ENCODE measurements around the gene PON3. TPM values are rescaled to one million over a fixed set of nuclear protein-coding genes. Genes with fewer than 3 reads are reported as not detected.

Gene PON3
- total RNA-seq, 1 donor from 2014 or later: 2.7 TPM

GRCh38 chr7:95342029-95342428 is 54.1 kb downstream of the PON3 start:
- DNase-seq (ENCODE audit: low spot score): no peak

GRCh38 chr7:95340491-95340890 is 55.7 kb downstream of the PON3 start:
- no peak for DNase-seq (ENCODE audit: low spot score)

DNA sequence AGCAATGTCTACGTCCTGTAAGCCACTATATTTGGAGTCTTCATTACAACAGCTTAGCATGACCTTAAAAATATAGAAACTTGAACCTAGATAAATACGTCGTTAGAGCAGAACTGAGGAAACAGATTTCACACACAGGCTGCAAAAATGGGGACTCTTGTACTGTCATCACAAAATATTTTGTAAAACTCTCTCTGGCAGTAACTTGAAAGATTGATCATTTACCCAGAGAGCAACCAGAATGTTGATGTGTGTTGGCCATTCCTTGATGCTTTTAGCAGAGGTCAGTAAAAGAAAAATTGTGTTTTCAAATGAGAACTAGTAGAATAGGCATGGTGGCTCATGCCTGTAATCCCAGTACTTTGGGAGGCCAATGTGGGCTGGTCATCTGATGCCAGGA is 57.3 kb downstream of the PON3 start:
- no peak for DNase-seq (ENCODE audit: low spot score)

- DNase-seq (ENCODE audit: low spot score): no peak
Measured at GRCh38 chr7:95335093-95335492, 61.1 kb downstream of the PON3 start.

GRCh38 chr7:95334447-95334846 is 61.7 kb downstream of the PON3 start:
- no peak for DNase-seq (ENCODE audit: low spot score)

GRCh38 chr7:95330961-95331337 is 65.2 kb downstream of the PON3 start:
- DNase-seq (ENCODE audit: low spot score): no peak

- DNase-seq (ENCODE audit: low spot score): no peak
Measured at GRCh38 chr7:95330204-95330960, 65.8 kb downstream of the PON3 start.

DNA sequence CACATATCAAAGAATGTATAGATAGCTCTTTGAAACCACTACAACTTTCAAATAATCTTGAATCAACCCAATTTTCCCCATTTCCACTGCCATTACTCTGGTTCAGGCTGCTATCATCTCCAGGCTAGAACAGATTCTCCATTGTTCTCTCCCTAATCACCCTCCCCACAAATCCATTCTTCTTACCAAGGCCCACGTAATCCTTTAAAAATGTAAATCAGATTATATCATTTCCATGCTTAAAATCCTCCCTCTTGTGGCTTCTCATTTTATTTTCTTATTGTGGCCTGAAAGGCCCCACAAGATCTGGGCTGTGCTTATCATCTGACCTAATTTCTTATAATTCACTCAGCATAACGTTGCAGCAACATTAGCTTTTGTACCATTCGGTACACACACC is 68.8 kb downstream of the PON3 start:
- DNase-seq (ENCODE audit: low spot score): no peak

- no peak for DNase-seq (ENCODE audit: low spot score)
Measured at GRCh38 chr7:95324431-95324830, 71.7 kb downstream of the PON3 start, which contains the start of gene PON1. Gene PON1 (minus strand): TSS chr7:95324532. CDS start chr7:95324475, 57 bp downstream.

DNA sequence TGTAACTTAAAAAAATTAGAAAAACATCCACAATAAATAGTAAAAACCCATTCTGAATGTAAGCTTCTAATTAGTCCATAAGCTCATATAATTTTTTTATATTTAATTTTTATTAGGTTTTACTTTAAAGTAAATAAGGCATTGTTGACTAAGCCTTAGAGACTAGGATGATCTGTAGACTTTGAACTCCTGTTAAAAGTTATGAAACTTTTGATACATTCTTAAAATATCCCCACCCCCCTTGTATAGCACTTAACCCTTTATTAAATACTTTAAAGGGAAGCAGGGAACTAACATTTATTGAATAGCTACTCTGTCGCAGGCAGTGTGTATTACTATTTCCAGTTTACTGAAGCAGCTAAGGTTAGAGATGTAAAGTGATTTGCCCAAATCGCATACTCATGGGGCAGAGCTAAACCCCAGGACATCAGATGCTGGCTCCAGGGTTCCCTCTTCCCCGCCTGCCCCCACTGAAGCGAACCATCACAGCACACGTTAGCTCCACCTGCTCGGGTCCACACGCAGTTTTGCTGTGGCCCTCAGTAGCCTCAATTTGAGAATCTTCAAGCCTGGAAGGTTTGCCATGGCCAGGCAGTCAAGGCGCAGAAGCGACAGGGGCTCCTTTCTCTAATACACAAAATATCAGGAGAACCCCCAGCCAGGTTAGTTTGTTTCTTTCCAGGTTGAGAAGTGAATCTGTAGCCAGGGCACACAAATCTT is 72.6 kb downstream of the PON3 start:
- no peak for DNase-seq (ENCODE audit: low spot score)

GRCh38 chr7:95322854-95323253 is 73.3 kb downstream of the PON3 start:
- DNase-seq (ENCODE audit: low spot score): no peak

DNA sequence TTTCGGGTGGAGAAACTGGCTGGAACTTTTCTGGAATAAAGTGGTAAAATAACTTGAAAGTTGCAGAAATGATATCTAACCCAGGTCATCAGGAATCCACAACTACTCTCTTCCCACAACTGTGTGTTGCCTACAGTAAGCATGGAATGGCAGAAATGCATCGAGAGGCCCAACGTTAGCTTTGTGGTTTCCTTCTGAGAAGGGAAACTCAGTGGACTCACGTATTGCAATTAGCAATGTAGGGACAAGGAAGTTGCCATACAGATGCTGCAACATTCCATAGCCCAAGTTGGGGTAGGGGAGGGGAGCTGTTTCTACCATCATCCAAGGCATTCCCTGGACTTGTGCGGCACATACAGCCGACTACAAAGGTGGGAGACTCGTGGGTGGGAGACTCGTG is 73.8 kb downstream of the PON3 start:
- no peak for DNase-seq (ENCODE audit: low spot score)

- no peak for DNase-seq (ENCODE audit: low spot score)
Measured at GRCh38 chr7:95321720-95322119, 74.5 kb downstream of the PON3 start.

DNA sequence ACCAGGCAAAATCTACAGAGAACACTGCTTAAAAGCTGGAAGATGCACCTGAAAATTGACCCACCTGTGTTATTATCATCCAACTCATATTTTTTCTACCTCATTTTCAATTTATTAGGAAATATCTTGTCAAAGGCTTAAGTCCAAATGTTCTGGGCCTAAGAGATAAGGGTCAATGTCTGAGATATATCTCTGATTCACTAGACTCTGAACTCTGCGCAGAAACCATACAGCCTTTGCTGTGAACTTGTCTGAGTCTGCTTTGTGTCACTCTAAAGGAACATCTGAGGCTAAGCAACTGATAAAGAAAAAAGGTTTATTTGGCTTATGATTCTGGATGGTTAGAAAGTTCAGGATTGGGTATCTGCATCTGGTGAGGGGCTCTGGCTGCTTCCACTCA is 75.5 kb downstream of the PON3 start:
- no peak for DNase-seq (ENCODE audit: low spot score)

DNA sequence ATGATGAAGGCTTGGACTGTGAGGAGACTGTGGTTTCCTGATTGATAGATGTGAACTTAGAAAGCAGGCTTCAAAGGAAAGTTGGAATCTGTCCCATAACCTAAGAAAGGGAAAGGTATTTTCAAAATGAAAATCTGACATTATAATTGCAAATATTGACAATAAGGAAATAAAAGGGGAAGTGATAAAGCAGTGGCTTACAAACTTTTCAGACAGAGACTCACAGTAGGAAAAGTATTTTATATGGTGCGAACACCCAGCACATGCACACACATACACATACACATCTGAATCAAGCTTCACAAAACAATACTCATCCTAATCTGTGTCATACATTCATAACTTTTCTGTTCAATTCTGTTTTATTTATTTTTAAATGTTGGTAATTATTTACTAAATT is 76.6 kb downstream of the PON3 start:
- DNase-seq (ENCODE audit: low spot score): no peak

GRCh38 chr7:95318501-95319100 is 77.6 kb downstream of the PON3 start:
- no peak for DNase-seq (ENCODE audit: low spot score)

- no peak for DNase-seq (ENCODE audit: low spot score)
Measured at GRCh38 chr7:95317966-95318365, 78.2 kb downstream of the PON3 start.

DNA sequence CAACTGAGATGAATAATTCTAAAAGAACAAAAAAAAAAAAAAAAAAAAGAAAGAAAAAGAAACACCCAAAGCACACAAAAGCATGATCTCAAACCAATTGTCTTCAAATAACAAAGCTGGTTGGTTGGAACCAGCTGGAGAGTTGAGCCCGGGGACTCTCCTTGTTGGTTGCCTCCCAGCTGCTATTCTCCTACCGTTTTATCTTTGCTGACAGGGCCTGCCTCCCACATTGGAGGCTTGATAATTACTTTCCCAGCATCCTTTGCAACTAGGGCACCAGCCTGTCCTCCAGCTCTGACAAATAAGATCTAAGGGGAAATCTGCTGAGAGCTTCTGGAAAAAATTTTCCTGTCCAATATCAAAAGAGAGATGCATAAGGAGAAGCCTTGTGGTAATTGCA is 78.6 kb downstream of the PON3 start:
- no peak for DNase-seq (ENCODE audit: low spot score)

DNA sequence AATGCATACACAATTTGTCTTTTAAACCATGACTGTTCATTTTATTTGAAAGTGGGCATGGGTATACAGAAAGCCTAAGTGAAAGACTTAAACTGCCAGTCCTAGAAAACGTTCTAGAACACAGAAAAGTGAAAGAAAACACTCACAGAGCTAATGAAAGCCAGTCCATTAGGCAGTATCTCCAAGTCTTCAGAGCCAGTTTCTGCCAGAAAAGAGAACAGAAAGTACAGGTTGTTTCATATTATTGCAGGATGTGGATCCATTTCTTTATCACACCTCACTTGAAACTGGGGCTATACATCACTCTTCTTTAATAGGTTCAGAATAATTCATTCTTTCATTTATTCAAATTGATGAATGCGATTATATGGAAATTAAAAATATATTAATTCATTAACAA is 79.6 kb downstream of the PON3 start:
- no peak for DNase-seq (ENCODE audit: low spot score)

- DNase-seq (ENCODE audit: low spot score): no peak
Measured at GRCh38 chr7:95312561-95312960, 83.6 kb downstream of the PON3 start.

DNA sequence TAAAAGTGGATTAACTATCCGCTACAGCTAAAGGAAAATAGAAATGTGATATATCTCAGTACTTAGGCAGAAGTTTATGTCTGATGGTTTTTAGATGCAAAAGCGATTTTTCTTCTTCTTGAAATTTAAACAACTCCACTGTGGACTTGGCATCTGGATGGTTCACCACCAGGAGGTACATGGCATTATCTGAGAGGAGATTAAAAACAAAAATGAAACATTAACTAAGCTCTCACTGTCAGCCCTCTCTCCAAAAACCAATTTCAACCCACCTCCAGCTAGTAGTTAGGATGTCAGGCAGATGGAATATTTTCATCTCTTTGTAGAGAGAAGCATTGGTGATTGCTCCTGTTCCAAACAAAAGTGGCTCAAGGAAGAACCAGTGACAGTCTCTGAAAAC is 84.8 kb downstream of the PON3 start:
- no peak for DNase-seq (ENCODE audit: low spot score)

DNA sequence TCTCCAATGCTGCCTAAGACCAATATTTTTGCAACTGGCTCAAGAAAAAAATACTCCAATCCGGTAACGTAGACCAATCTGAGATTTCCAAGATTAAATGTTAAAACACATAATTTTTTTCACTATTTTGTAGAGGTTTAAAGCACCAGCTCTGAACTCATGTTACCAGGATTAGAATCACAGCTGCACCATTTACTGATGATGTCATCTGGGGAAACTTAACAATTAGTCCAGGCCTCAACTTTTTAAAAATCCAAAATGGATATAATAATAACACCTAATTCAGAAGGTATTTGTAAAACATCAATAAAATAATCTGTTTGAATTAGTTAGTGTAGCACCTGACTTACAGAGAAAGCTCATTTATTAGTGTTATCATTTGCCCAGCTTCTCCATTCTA is 86.2 kb downstream of the PON3 start:
- no peak for DNase-seq (ENCODE audit: low spot score)

Data from mesenteric fat pad (tissue), 1 donor.